MCF 10A (cell line): ENCODE results near the gene CNTNAP2. TPM values are rescaled to one million over a fixed set of nuclear protein-coding genes. Genes with fewer than 3 reads are reported as not detected.

Source experiments
- BruUV-seq: library from RNA; stranded (reverse); fragments of 400-500 nt; replicated peaks from 2 replicates; lab custom pipeline; 2021; lab: Mats Ljungman, UMichigan
- CTCF ChIA-PET: fragments of 300-600 bp; sonication (Branson Sonifier 250); formaldehyde crosslinking; extraction: SDS; loops from one replicate; lab custom pipeline; 2021; ENCODE audit warnings: antibody characterized with exemption, inconsistent platforms; lab: Yijun Ruan, JAX
- POLR2A ChIA-PET: fragments of 300-600, 350-650 bp; sonication (Branson Sonifier 250); formaldehyde crosslinking; extraction: SDS; loops from one replicate; lab custom pipeline; 2020; ENCODE audit warnings: antibody characterized with exemption, inconsistent platforms; lab: Yijun Ruan, JAX
- DNase-seq: peaks from one replicate; pipeline ENCODE4 v3.0.0-alpha.2; 2018; ENCODE audit not compliant: unreplicated experiment
- H3K27ac Mint-ChIP-seq: one replicate; pipeline ENCODE4 v1.8.0; 2022; ENCODE audit warnings: mild to moderate bottlenecking, low read depth, mixed read lengths; ENCODE audit not compliant: unreplicated experiment
- H3K27me3 Mint-ChIP-seq: one replicate; pipeline ENCODE4 v1.8.0; 2022; ENCODE audit warnings: mixed read lengths; ENCODE audit not compliant: insufficient read depth, unreplicated experiment
- H3K36me3 Mint-ChIP-seq: one replicate; pipeline ENCODE4 v1.8.0; 2022; ENCODE audit warnings: mild to moderate bottlenecking, moderate library complexity, mixed read lengths; ENCODE audit not compliant: insufficient read depth, unreplicated experiment
- H3K4me1 Mint-ChIP-seq: one replicate; pipeline ENCODE4 v1.8.0; 2022; ENCODE audit warnings: mixed read lengths; ENCODE audit not compliant: insufficient read depth, unreplicated experiment
- H3K4me3 Mint-ChIP-seq: one replicate; pipeline ENCODE4 v1.8.0; 2022; ENCODE audit warnings: mild to moderate bottlenecking, moderate library complexity, mixed read lengths; ENCODE audit not compliant: unreplicated experiment
- H3K9me3 Mint-ChIP-seq: one replicate; pipeline ENCODE4 v1.8.0; 2022; ENCODE audit warnings: mixed read lengths; ENCODE audit not compliant: unreplicated experiment
- CTCF ChIP-seq: fragments of 200-600 bp; IDR thresholded peaks from one replicate; pipeline ENCODE4 v1.8.0; 2022; ENCODE audit warnings: antibody characterized with exemption, mild to moderate bottlenecking; ENCODE audit not compliant: unreplicated experiment
- intact Hi-C: fragments of 100-400 bp; cut with micrococcal nuclease; formaldehyde crosslinking; loops from 2 replicates; pipeline ENCODE4 v1.14.1; 2022
- total RNA-seq: library from RNA; stranded (reverse); gene quantifications from 2 replicates; pipeline ENCODE4 v1.2.3, GENCODE V29; 2022

The CNTNAP2 gene
- total RNA-seq, 1 experiment from 2014 or later, result 1.1 TPM

- no peak for TF ChIP-seq CTCF
- H3K9me3 Mint-ChIP-seq, result peaks cover 8% of the 10 kb centered on the region
- intact Hi-C loops, result no loop called here
- DNase-seq, result no peak
- no peak overlapping the region for H3K27ac Mint-ChIP-seq
- BruUV-seq, result no TSS peak
- POLR2A ChIA-PET, result interaction anchor here (0.7 kb wide), 1 partner anchor 146 kb away, joined by 3 read pairs; no protein-coding TSS in a partner anchor
- peaks cover 64% of the 10 kb centered on the region for H3K27me3 Mint-ChIP-seq
- no peak overlapping the region for H3K4me3 Mint-ChIP-seq
- H3K4me1 Mint-ChIP-seq, result no peaks in the 10 kb centered on the region
- CTCF ChIA-PET, result interaction anchor here (0.7 to 1.7 kb wide), 5 partner anchors 9 to 202 kb away, joined by 3 to 10 read pairs (median 3); no protein-coding TSS in a partner anchor
- H3K36me3 Mint-ChIP-seq, result no peaks in the 10 kb centered on the region
Measured at GRCh38 chr7:148256433-148256832, 2139.8 kb downstream of the CNTNAP2 start.

GRCh38 chr7:148260599-148260998, 2144.0 kb downstream of the CNTNAP2 start:
- no peak for DNase-seq
- H3K4me3 Mint-ChIP-seq, result no peak overlapping the region
- no peak for TF ChIP-seq CTCF
- no peaks in the 10 kb centered on the region for H3K9me3 Mint-ChIP-seq
- peaks cover 8% of the 10 kb centered on the region for H3K4me1 Mint-ChIP-seq
- no peak overlapping the region for H3K27ac Mint-ChIP-seq
- intact Hi-C loops, result no loop called here
- H3K36me3 Mint-ChIP-seq, result no peaks in the 10 kb centered on the region
- ChIA-PET CTCF (interaction anchor here (0.6 to 11.3 kb wide), 15 partner anchors 10 to 706 kb away, joined by 3 to 297 read pairs (median 4); no protein-coding TSS in a partner anchor), POLR2A (no interaction called here)
- no TSS peak for BruUV-seq
- H3K27me3 Mint-ChIP-seq, result peaks cover 40% of the 10 kb centered on the region

GRCh38 chr7:148261523-148261922, 2144.9 kb downstream of the CNTNAP2 start:
- ChIA-PET CTCF (interaction anchor here (0.7 to 11.3 kb wide), 15 partner anchors 20 to 706 kb away, joined by 3 to 297 read pairs (median 5); no protein-coding TSS in a partner anchor), POLR2A (interaction anchor here (1.1 kb wide), 1 partner anchor 141 kb away, joined by 3 read pairs; no protein-coding TSS in a partner anchor)
- H3K36me3 Mint-ChIP-seq, result no peaks in the 10 kb centered on the region
- intact Hi-C loops, result no loop called here
- no peaks in the 10 kb centered on the region for H3K9me3 Mint-ChIP-seq
- peaks cover 8% of the 10 kb centered on the region for H3K4me1 Mint-ChIP-seq
- H3K27me3 Mint-ChIP-seq, result peaks cover 41% of the 10 kb centered on the region
- H3K27ac Mint-ChIP-seq, result no peak overlapping the region
- no peak for TF ChIP-seq CTCF
- H3K4me3 Mint-ChIP-seq, result no peak overlapping the region
- no peak for DNase-seq
- no TSS peak for BruUV-seq

GRCh38 chr7:148261996-148262688, 2145.5 kb downstream of the CNTNAP2 start:
- no peaks in the 10 kb centered on the region for H3K9me3 Mint-ChIP-seq
- ChIA-PET CTCF (interaction anchor here (0.6 to 11.3 kb wide), 28 partner anchors 10 to 708 kb away, joined by 3 to 297 read pairs (median 4); no protein-coding TSS in a partner anchor), POLR2A (interaction anchor here (0.6 to 1.1 kb wide), 3 partner anchors 140 to 1975 kb away, joined by 3 read pairs; no protein-coding TSS in a partner anchor)
- DNase-seq, result no peak
- intact Hi-C loops, result no loop called here
- H3K36me3 Mint-ChIP-seq, result no peaks in the 10 kb centered on the region
- no peak for TF ChIP-seq CTCF
- H3K4me3 Mint-ChIP-seq, result no peak overlapping the region
- peaks cover 8% of the 10 kb centered on the region for H3K4me1 Mint-ChIP-seq
- BruUV-seq, result no TSS peak
- peaks cover 41% of the 10 kb centered on the region for H3K27me3 Mint-ChIP-seq
- H3K27ac Mint-ChIP-seq, result no peak overlapping the region
